Measurements from ENCODE around the gene WWOX.

DNA sequence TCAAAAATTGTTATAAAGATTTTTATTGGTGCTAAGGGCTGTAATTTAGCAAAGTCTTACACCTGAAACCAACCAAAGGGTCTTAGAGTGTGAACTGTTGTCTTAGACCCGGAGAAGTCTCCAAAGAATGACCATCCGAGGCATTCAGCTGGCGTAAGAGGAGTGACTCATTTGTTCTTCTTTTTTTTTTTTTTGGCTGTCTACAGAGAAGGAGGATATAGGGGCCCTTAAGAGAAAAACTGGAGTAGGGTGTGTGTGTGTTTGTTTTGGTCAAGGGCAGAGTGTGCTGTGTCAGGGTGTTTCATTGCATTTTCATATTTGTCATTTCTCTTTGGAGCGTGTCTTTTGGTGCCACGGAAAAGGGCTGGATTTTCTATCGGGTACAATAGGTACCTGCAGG lies 508.0 kb downstream of the WWOX start:
- TF ChIP-seq, protein P1, sequence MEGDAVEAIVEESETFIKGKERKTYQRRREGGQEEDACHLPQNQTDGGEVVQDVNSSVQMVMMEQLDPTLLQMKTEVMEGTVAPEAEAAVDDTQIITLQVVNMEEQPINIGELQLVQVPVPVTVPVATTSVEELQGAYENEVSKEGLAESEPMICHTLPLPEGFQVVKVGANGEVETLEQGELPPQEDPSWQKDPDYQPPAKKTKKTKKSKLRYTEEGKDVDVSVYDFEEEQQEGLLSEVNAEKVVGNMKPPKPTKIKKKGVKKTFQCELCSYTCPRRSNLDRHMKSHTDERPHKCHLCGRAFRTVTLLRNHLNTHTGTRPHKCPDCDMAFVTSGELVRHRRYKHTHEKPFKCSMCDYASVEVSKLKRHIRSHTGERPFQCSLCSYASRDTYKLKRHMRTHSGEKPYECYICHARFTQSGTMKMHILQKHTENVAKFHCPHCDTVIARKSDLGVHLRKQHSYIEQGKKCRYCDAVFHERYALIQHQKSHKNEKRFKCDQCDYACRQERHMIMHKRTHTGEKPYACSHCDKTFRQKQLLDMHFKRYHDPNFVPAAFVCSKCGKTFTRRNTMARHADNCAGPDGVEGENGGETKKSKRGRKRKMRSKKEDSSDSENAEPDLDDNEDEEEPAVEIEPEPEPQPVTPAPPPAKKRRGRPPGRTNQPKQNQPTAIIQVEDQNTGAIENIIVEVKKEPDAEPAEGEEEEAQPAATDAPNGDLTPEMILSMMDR (IDR thresholded peaks at IDR 0.05), result no peak
- no peak for TF ChIP-seq POLR2A (IDR thresholded peaks at IDR 0.05)
